Measurements from ENCODE around the gene POGZ.

Gene POGZ

DNA sequence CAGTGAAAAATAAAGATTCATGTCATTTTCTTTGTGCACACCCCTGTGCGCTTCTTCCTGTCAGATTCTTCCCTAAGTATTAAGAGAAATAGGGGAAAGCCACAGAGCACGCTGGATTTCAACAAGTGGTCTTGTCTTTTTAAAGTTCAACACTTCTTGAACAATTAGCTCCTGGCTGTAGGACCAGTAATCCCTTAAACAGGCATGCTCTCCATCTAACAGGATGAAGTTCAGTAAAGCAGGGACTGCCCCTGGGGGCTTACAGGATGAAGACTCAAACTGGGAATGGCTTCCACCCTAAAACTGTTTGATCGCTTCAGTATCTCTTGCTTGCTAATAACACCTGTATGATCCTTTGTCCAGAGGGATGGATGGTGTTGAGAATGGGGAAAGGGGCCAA is 55.7 kb downstream of the POGZ start:
- H3K9ac ChIP-seq (ENCODE audit: low read length): no peak overlapping the region
- H2AFZ ChIP-seq (ENCODE audit: low read depth, low read length, severe bottlenecking): no peak overlapping the region
- H3K27me3 ChIP-seq (ENCODE audit: low read length): no peaks in the 10 kb centered on the region
- H3K9me2 ChIP-seq (replicated peaks; ENCODE audit: insufficient read depth, low read length): no peaks in the 10 kb centered on the region
- TF ChIP-seq, protein P1, sequence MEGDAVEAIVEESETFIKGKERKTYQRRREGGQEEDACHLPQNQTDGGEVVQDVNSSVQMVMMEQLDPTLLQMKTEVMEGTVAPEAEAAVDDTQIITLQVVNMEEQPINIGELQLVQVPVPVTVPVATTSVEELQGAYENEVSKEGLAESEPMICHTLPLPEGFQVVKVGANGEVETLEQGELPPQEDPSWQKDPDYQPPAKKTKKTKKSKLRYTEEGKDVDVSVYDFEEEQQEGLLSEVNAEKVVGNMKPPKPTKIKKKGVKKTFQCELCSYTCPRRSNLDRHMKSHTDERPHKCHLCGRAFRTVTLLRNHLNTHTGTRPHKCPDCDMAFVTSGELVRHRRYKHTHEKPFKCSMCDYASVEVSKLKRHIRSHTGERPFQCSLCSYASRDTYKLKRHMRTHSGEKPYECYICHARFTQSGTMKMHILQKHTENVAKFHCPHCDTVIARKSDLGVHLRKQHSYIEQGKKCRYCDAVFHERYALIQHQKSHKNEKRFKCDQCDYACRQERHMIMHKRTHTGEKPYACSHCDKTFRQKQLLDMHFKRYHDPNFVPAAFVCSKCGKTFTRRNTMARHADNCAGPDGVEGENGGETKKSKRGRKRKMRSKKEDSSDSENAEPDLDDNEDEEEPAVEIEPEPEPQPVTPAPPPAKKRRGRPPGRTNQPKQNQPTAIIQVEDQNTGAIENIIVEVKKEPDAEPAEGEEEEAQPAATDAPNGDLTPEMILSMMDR (IDR thresholded peaks at IDR 0.05; ENCODE audit: insufficient read depth, low read length, poor library complexity, severe bottlenecking): no peak
- no peak for TF ChIP-seq EZH2phosphoT487 (conservative IDR thresholded peaks at IDR 0.05; ENCODE audit: low read length)
- H3K4me3 ChIP-seq (ENCODE audit: insufficient read depth, low read length, poor library complexity, severe bottlenecking): no peak overlapping the region
- no peak overlapping the region for H3K27ac ChIP-seq (ENCODE audit: low read depth, low read length)
- H3K4me2 ChIP-seq (ENCODE audit: low read depth, low read length, poor library complexity, severe bottlenecking): no peak overlapping the region
- no peaks in the 10 kb centered on the region for H3K9me3 ChIP-seq (ENCODE audit: insufficient read depth, low read length)
- H3K36me3 ChIP-seq (ENCODE audit: low read length): peaks cover 10% of the 10 kb centered on the region; the same call in 1 of the 2 replicates
- peaks cover 35% of the 10 kb centered on the region for H3F3A ChIP-seq (ENCODE audit: insufficient read depth)
- H4K20me1 ChIP-seq (ENCODE audit: low read depth, low read length): no peaks in the 10 kb centered on the region
- peaks cover 20% of the 10 kb centered on the region for H3K79me2 ChIP-seq (ENCODE audit: insufficient read depth, low read length)

DNA sequence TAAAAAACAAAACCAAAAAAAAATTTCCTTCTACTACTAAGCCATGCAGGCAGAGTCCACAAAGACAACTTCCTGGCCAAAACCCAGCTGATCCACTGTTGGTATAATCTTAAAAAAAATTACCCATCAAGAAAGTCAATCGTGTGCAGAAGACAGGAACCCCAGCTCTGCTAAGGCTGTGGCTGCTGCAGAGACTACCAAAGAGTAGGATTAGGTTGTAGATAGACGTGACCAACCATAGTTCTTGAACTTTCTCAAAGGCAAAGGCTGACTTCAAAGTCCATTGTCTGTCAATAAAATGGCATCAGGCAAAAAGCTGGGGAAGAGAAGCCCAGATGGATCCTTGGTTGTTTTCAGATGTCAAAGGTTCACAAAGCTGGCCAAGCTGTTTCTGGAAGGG is 56.5 kb downstream of the POGZ start:
- H3K36me3 ChIP-seq (ENCODE audit: low read length): peaks cover 9% of the 10 kb centered on the region; the same call in 1 of the 2 replicates
- H3K79me2 ChIP-seq (ENCODE audit: insufficient read depth, low read length): peaks cover 20% of the 10 kb centered on the region
- H3K9me3 ChIP-seq (ENCODE audit: insufficient read depth, low read length): no peaks in the 10 kb centered on the region
- peaks cover 35% of the 10 kb centered on the region for H3F3A ChIP-seq (ENCODE audit: insufficient read depth)
- H3K4me3 ChIP-seq (ENCODE audit: insufficient read depth, low read length, poor library complexity, severe bottlenecking): no peak overlapping the region
- no peak overlapping the region for H3K4me2 ChIP-seq (ENCODE audit: low read depth, low read length, poor library complexity, severe bottlenecking)
- no peaks in the 10 kb centered on the region for H4K20me1 ChIP-seq (ENCODE audit: low read depth, low read length)
- no peaks in the 10 kb centered on the region for H3K27me3 ChIP-seq (ENCODE audit: low read length)
- no peaks in the 10 kb centered on the region for H3K9me2 ChIP-seq (replicated peaks; ENCODE audit: insufficient read depth, low read length)
- no peak overlapping the region for H3K9ac ChIP-seq (ENCODE audit: low read length)
- no peak overlapping the region for H2AFZ ChIP-seq (ENCODE audit: low read depth, low read length, severe bottlenecking)
- H3K27ac ChIP-seq (ENCODE audit: low read depth, low read length): no peak overlapping the region
- no peak for TF ChIP-seq EZH2phosphoT487 (conservative IDR thresholded peaks at IDR 0.05; ENCODE audit: low read length)
- TF ChIP-seq, protein P1 (IDR thresholded peaks at IDR 0.05; ENCODE audit: insufficient read depth, low read length, poor library complexity, severe bottlenecking): no peak

DNA sequence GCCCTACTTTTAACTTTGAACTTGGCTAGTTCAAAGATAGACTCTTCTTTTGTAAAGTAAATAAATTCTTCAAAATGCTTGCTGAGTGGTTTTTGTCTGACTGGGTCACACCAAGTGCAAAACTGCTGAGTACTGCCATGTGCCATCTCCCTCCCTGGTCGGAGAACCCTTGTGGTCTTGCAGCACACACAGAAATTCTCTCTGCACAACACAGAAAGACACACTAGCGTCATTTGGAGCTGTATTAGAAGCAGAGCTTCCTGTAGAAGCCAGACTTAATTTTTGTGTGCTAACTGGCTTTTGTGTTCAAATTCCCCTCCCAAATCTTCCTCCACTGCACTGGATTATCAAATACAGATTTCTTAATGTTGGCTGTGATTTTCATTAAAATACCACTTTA is 57.4 kb downstream of the POGZ start:
- Histone ChIP-seq H3K4me3 (ENCODE audit: insufficient read depth, low read length, poor library complexity, severe bottlenecking) (no peak overlapping the region), H3K36me3 (ENCODE audit: low read length) (peaks cover 3% of the 10 kb centered on the region; the same call in 1 of the 2 replicates), H4K20me1 (ENCODE audit: low read depth, low read length) (no peaks in the 10 kb centered on the region), H3K79me2 (ENCODE audit: insufficient read depth, low read length) (peaks cover 20% of the 10 kb centered on the region), H3K9ac (ENCODE audit: low read length) (no peak overlapping the region), H3F3A (ENCODE audit: insufficient read depth) (peaks cover 35% of the 10 kb centered on the region), H3K27me3 (ENCODE audit: low read length) (no peaks in the 10 kb centered on the region), H3K4me2 (ENCODE audit: low read depth, low read length, poor library complexity, severe bottlenecking) (no peak overlapping the region), H3K9me2 (replicated peaks; ENCODE audit: insufficient read depth, low read length) (no peaks in the 10 kb centered on the region), H2AFZ (ENCODE audit: low read depth, low read length, severe bottlenecking) (no peak overlapping the region), H3K27ac (ENCODE audit: low read depth, low read length) (no peak overlapping the region), H3K9me3 (ENCODE audit: insufficient read depth, low read length) (no peaks in the 10 kb centered on the region)
- no peak for TF ChIP-seq EZH2phosphoT487 (conservative IDR thresholded peaks at IDR 0.05; ENCODE audit: low read length)
- TF ChIP-seq, protein P1 (IDR thresholded peaks at IDR 0.05; ENCODE audit: insufficient read depth, low read length, poor library complexity, severe bottlenecking): no peak
